Left renal pelvis (tissue), 4 donors: ENCODE measurements around the gene F5. TPM values are rescaled to one million over a fixed set of nuclear protein-coding genes. Genes with fewer than 3 reads are reported as not detected.
"Not testable (repeated sequence)": the region's sequence is repeated elsewhere in the genome, so short reads cannot be mapped to it uniquely, and the experiment has no call there.

Experiments used
- DNase-seq, 4 donors: peaks; one replicate each; pipeline ENCODE4 v3.0.0-alpha.2; 2013; ENCODE audit warnings: low read depth in 4 of 4, low spot score in 3 of 4
- polyA plus RNA-seq, 4 donors: library from polyadenylated mRNA; unstranded; fragments of 120-200 nt; gene quantifications; one replicate each; pipeline ENCODE4 v1.2.1, GENCODE V29; 2013; ENCODE audit not compliant: insufficient read length in 4 of 4

The F5 gene
- polyA plus RNA-seq, 4 donors: 1.6 to 2.7 (median 2.0) TPM

- no peak for DNase-seq
These were observed 73.1 kb downstream of the F5 start for GRCh38 chr1:169513208-169513607.

GRCh38 chr1:169511316-169512005 lies 74.8 kb downstream of the F5 start:
- no peak for DNase-seq

GRCh38 chr1:169510060-169510459 lies 76.2 kb downstream of the F5 start:
- no peak for DNase-seq

GRCh38 chr1:169509354-169509753 lies 76.9 kb downstream of the F5 start:
- no peak for DNase-seq

GRCh38 chr1:169508432-169509338 lies 77.6 kb downstream of the F5 start:
- DNase-seq: no peak

- no peak for DNase-seq
These were observed 78.9 kb downstream of the F5 start for GRCh38 chr1:169507413-169507812.

- DNase-seq: not testable (repeated sequence)
These were observed 82.7 kb downstream of the F5 start for GRCh38 chr1:169503601-169504000.

- no peak for DNase-seq
These were observed 86.5 kb downstream of the F5 start for GRCh38 chr1:169499807-169500206.

- DNase-seq: no peak
These were observed 89.0 kb downstream of the F5 start for GRCh38 chr1:169497317-169497716.

- no peak for DNase-seq
These were observed 90.4 kb downstream of the F5 start for GRCh38 chr1:169495916-169496315.

- DNase-seq: no peak
These were observed 91.1 kb downstream of the F5 start for GRCh38 chr1:169495046-169495775.

GRCh38 chr1:169494343-169494742 lies 91.9 kb downstream of the F5 start:
- DNase-seq: no peak

- DNase-seq: no peak
These were observed 93.0 kb downstream of the F5 start for GRCh38 chr1:169493251-169493650.

GRCh38 chr1:169491845-169492281 lies 94.4 kb downstream of the F5 start:
- DNase-seq: no peak

GRCh38 chr1:169488157-169488556 lies 98.1 kb downstream of the F5 start:
- no peak for DNase-seq

- no peak for DNase-seq
These were observed 98.7 kb downstream of the F5 start for GRCh38 chr1:169487561-169487960.

GRCh38 chr1:169487133-169487532 lies 99.1 kb downstream of the F5 start:
- DNase-seq: no peak

- DNase-seq: no peak
These were observed 99.8 kb downstream of the F5 start for GRCh38 chr1:169486281-169487051.

GRCh38 chr1:169485431-169486280 lies 100.6 kb downstream of the F5 start, which contains the start of gene SLC19A2:
SLC19A2 (minus strand) TSS chr1:169485944; CDS start chr1:169485766, 178 bp downstream.
- peak; percentile 96 to 98 (median 96) for DNase-seq
